K562 (cell line): Measurements from ENCODE around the gene KIF12. TPM values are rescaled to one million over a fixed set of nuclear protein-coding genes. Genes with fewer than 3 reads are reported as not detected.

Source experiments
- ATAC-seq: fragments of 200-7000 bp; cut with Tn5 transposase; 3 replicates; pipeline ENCODE4 v1.9.1; 2020; ENCODE audit warnings: moderate library complexity
- BruUV-seq: library from RNA; stranded (reverse); fragments of 400-500 nt; replicated peaks from 2 replicates; lab custom pipeline; 2021; lab: Mats Ljungman, UMichigan
- CTCF ChIA-PET: fragments of 300-600 bp; formaldehyde crosslinking; extraction: SDS; loops from one replicate; lab custom pipeline; 2021; ENCODE audit warnings: low intra/inter-chr PET ratio; lab: Yijun Ruan, JAX
- POLR2A ChIA-PET: fragments of 300-600, 350-650 bp; sonication (Branson Sonifier 250); formaldehyde crosslinking; extraction: SDS; loops from one replicate; lab custom pipeline; 2021; ENCODE audit warnings: antibody characterized with exemption, inconsistent platforms; lab: Yijun Ruan, JAX
- DNase-seq, 4 experiments: peaks; one replicate each; pipeline versions ENCODE4 v3.0.0 to v3.0.0-alpha.2; 2011 to 2018; ENCODE audit warnings: low spot score in 3 of 4, mixed read lengths in 3 of 4; ENCODE audit errors: extremely low read depth in 1 of 4
- FAIRE-seq: peaks from 2 replicates; lab custom pipeline; 2011; peaks lifted over from hg19 to GRCh38; lab: Jason Lieb, UNC
- H2AFZ ChIP-seq: 2 replicates; pipeline ENCODE4 v1.6.0; 2011; ENCODE audit warnings: low read depth, low read length, control low read depth, inconsistent platforms
- H3K27ac ChIP-seq: fragments of 200-600 bp; 3 replicates; pipeline ENCODE4 v1.8.0; 2011; ENCODE audit warnings: low read depth, mild to moderate bottlenecking, control low read depth, inconsistent platforms, low read length, moderate library complexity, mixed read lengths; ENCODE audit errors: extremely low read depth
- H3K27me3 ChIP-seq, 2 experiments: fragments of 300-600 bp in 1 of 2; 2 replicates in 1 of 2; 3 replicates in 1 of 2; pipeline versions ENCODE4 v1.6.0 to v1.8.0; 2011; ENCODE audit warnings: inconsistent platforms in 2 of 2, low read length in 2 of 2, mild to moderate bottlenecking in 1 of 2, mixed read lengths in 1 of 2, moderate library complexity in 1 of 2; ENCODE audit not compliant: control insufficient read depth in 2 of 2, insufficient read depth in 2 of 2
- H3K36me3 ChIP-seq: fragments of 300-600 bp; 3 replicates; pipeline ENCODE4 v1.8.0; 2011; ENCODE audit warnings: mild to moderate bottlenecking, low read length, inconsistent platforms; ENCODE audit not compliant: control insufficient read depth, insufficient read depth
- H3K4me1 ChIP-seq, 2 experiments: fragments of 200-600 bp in 1 of 2; replicated peaks in 1 of 2; 2 replicates in 1 of 2; 3 replicates in 1 of 2; pipeline versions ENCODE4 v1.5.1 to v1.8.0; 2011; ENCODE audit warnings: inconsistent platforms in 2 of 2, low read length in 2 of 2, mild to moderate bottlenecking in 1 of 2, mixed read lengths in 1 of 2, moderate library complexity in 1 of 2; ENCODE audit not compliant: control insufficient read depth in 2 of 2, insufficient read depth in 2 of 2
- H3K4me2 ChIP-seq: 2 replicates; pipeline ENCODE4 v1.6.1; 2011; ENCODE audit warnings: low read length, control low read depth, inconsistent platforms, mixed read lengths; ENCODE audit not compliant: insufficient read depth
- H3K4me3 ChIP-seq: fragments of 200-600 bp; sonication (generic), shearing (Covaris generic); 2 replicates; pipeline ENCODE4 v1.5.1; 2016; ENCODE audit warnings: control low read depth, inconsistent platforms
- H3K79me2 ChIP-seq: fragments of 200-600 bp; 3 replicates; pipeline ENCODE4 v1.8.0; 2011; ENCODE audit warnings: low read length, inconsistent platforms; ENCODE audit not compliant: control insufficient read depth, insufficient read depth
- H3K9ac ChIP-seq, 2 experiments: 2 replicates each; pipeline versions ENCODE4 v1.6.0 to v1.6.1; 2011; ENCODE audit warnings: low read depth in 2 of 2, low read length in 2 of 2, control low read depth in 1 of 2, inconsistent platforms in 1 of 2, mild to moderate bottlenecking in 1 of 2, mixed read lengths in 1 of 2; ENCODE audit not compliant: insufficient read depth in 1 of 2
- H3K9me1 ChIP-seq: one replicate; pipeline ENCODE4 v1.6.0; 2011; ENCODE audit warnings: inconsistent platforms, mild to moderate bottlenecking, low read length, moderate library complexity; ENCODE audit not compliant: control insufficient read depth, insufficient read depth
- H3K9me3 ChIP-seq: replicated peaks from 2 replicates; pipeline ENCODE4 v1.5.1; 2011; ENCODE audit warnings: low read depth, low read length, inconsistent platforms; ENCODE audit not compliant: control insufficient read depth, insufficient read depth
- H4K20me1 ChIP-seq: replicated peaks from 2 replicates; pipeline ENCODE4 v1.6.1; 2011; ENCODE audit warnings: low read length, inconsistent platforms, mixed read lengths; ENCODE audit not compliant: control insufficient read depth, insufficient read depth
- CBX2 ChIP-seq: fragments of 200-600 bp; sonication (generic); IDR thresholded peaks from one replicate; pipeline ENCODE4 v1.6.1; 2012; ENCODE audit warnings: mild to moderate bottlenecking, low read length, inconsistent platforms; ENCODE audit not compliant: insufficient read depth, poor library complexity, severe bottlenecking
- CREBBP ChIP-seq: IDR thresholded peaks from one replicate; pipeline ENCODE4 v1.6.1; 2012; ENCODE audit warnings: low read depth, mild to moderate bottlenecking, control low read depth, inconsistent platforms, low read length
- ELK1 ChIP-seq: sonication (generic); formaldehyde crosslinking; IDR thresholded peaks from 2 replicates; pipeline ENCODE4 v1.8.1; 2022; ENCODE audit warnings: missing genetic modification reagents
- ETV1 ChIP-seq: fragments of 450-650 bp; conservative IDR thresholded peaks from 2 replicates; pipeline ENCODE4 v1.6.1; 2016; ENCODE audit warnings: missing genetic modification characterization, control low read depth, low read depth, missing compliant biosample characterization
- HDAC3 ChIP-seq: fragments of 450-650 bp; IDR thresholded peaks from 2 replicates; pipeline ENCODE4 v1.6.1; 2018; ENCODE audit warnings: borderline replicate concordance, mild to moderate bottlenecking, moderate library complexity; ENCODE audit not compliant: partially characterized antibody
- HSF4 ChIP-seq: fragments of 250-450 bp; sonication (Bioruptor Pico); IDR thresholded peaks from 2 replicates; pipeline ENCODE4 v2.1.2; 2022; ENCODE audit warnings: mild to moderate bottlenecking, moderate library complexity, borderline replicate concordance
- NELFE ChIP-seq: IDR thresholded peaks from 2 replicates; pipeline ENCODE4 v1.6.1; 2011; ENCODE audit warnings: mild to moderate bottlenecking; ENCODE audit not compliant: insufficient read depth, insufficient read length
- NFATC3 ChIP-seq: fragments of 450-650 bp; IDR thresholded peaks from 2 replicates; pipeline ENCODE4 v1.6.1; 2017; ENCODE audit warnings: mild to moderate bottlenecking
- SMAD4 ChIP-seq: fragments of 250-450 bp; sonication (Bioruptor Pico); conservative IDR thresholded peaks from 2 replicates; pipeline ENCODE4 v1.8.0; 2021; ENCODE audit warnings: inconsistent platforms, mild to moderate bottlenecking, moderate library complexity
- TGIF2 ChIP-seq: sonication (generic); formaldehyde crosslinking; IDR thresholded peaks from 2 replicates; pipeline ENCODE4 v1.8.1; 2022; ENCODE audit warnings: mild to moderate bottlenecking, missing genetic modification reagents, moderate library complexity
- YBX1 ChIP-seq: fragments of 450-650 bp; IDR thresholded peaks from 2 replicates; pipeline ENCODE4 v1.7.1; 2016; ENCODE audit warnings: mild to moderate bottlenecking
- ZFP30 ChIP-seq: fragments of 250-450 bp; sonication (Bioruptor Pico); IDR thresholded peaks from 2 replicates; pipeline ENCODE4 v1.8.0; 2022; ENCODE audit warnings: moderate library complexity, mild to moderate bottlenecking, inconsistent platforms, borderline replicate concordance
- ZKSCAN8 ChIP-seq: fragments of 200-800 bp; sonication (Bioruptor generic); IDR thresholded peaks from 2 replicates; pipeline ENCODE4 v1.6.1; 2016; ENCODE audit warnings: missing genetic modification characterization, missing compliant biosample characterization
- WGBS: fragments of 100-300 bp; shearing (Covaris generic); methylation state at CpG from one replicate; pipeline ENCODE4 v1.1.6; 2016; ENCODE audit warnings: low coverage, mixed read lengths; ENCODE audit not compliant: insufficient coverage; ENCODE audit errors: missing lambda C conversion rate; 5-methylcytosine and 5-hydroxymethylcytosine counted together
- in situ Hi-C: fragments of 300-500 bp; cut with MboI; formaldehyde crosslinking; loops from 4 replicates; pipeline ENCODE4 v1.15.0; 2018; ENCODE audit warnings: inconsistent platforms, mixed read lengths
- intact Hi-C: fragments of 100-400 bp; cut with micrococcal nuclease; formaldehyde crosslinking; loops from 2 replicates; pipeline ENCODE4 v1.14.2; 2022
- polyA plus RNA-seq, 8 experiments: library from polyadenylated mRNA; depleted of rRNA in 4 of 8; stranded (reverse) in 5 of 8; unstranded in 3 of 8; fragments of >200 nt; fragmentation: Nextera tagmentation in 2 of 8; fragmentation: Illumina TruSeq in 1 of 8; extraction: Ambion mirVana in 2 of 8; extraction: Trizol in 1 of 8; gene quantifications; 2 replicates each; pipeline versions ENCODE4 v1.2.1 to v1.2.3, GENCODE V29; 2011 to 2014; ENCODE audit warnings: inconsistent platforms in 1 of 8, missing spikeins in 1 of 8
- total RNA-seq, 7 experiments: library from RNA; depleted of rRNA in 6 of 7; stranded (reverse); fragments of >200 nt in 6 of 7; fragmentation: Illumina TruSeq in 2 of 7; extraction: Trizol in 2 of 7; gene quantifications; 2 replicates each; pipeline versions ENCODE4 v1.2.1 to v1.2.3, GENCODE V29; 2011 to 2021; ENCODE audit warnings: low replicate concordance in 1 of 7
- TF ChIP-seq, protein P1 (sequence below): fragments of 250-450 bp; sonication (Bioruptor Pico); IDR thresholded peaks from 2 replicates; pipeline ENCODE4 v1.5.0; 2021; ENCODE audit warnings: mild to moderate bottlenecking, borderline replicate concordance
- TF ChIP-seq, protein P2 (sequence below): sonication (generic); formaldehyde crosslinking; IDR thresholded peaks from 2 replicates; pipeline ENCODE4 v1.8.0; 2022; ENCODE audit warnings: mild to moderate bottlenecking, missing genetic modification reagents

KIF12 gene
- total and polyA plus RNA-seq, 9 of the 15 experiments (the other 6 are each of a cell fraction or from before 2014, with no cell fraction given): not detected

DNA sequence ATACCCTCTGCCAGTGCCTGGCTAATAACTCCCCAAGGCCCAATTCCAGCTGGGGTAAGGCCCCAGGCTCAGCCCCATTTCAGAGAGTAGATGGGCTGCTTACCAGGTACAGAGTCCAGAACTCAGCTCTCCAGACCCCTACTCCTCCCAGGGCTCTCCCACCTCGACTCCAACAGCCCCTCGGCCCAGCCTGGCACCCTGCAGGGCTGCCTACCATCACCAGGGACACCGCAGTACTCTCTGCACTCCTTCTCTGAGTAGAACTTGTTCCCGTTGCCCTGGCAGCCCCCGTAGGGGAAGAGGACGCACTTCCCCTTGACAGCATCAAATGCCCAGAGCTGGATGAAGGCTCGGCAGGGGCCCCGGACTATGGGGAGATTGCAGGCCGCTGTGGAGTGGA is 38.4 kb downstream of the KIF12 start:
- no peaks in the 10 kb centered on the region for H3K4me1 ChIP-seq
- ATAC-seq (no peak), DNase-seq (no peak), FAIRE-seq (no peak)
- 2% methylated on average over 9 of the region's 9 CpGs for WGBS
- peaks cover 3% of the 10 kb centered on the region; the same call in 1 of the 2 replicates for H4K20me1 ChIP-seq
- no peak overlapping the region for H3K4me2 ChIP-seq
- intact Hi-C loops (no loop called here), in situ Hi-C loops (no loop called here)
- POLR2A ChIA-PET: no interaction called here
- H2AFZ ChIP-seq: no peak overlapping the region
- H3K9me1 ChIP-seq: no peaks in the 10 kb centered on the region
- peaks cover 0 to 20% of the 10 kb centered on the region in 2 experiments; a peak in 3 of 5 replicates for H3K27me3 ChIP-seq
- CTCF ChIA-PET: no interaction called here
- H3K9ac ChIP-seq: no peak overlapping the region
- no peaks in the 10 kb centered on the region for H3K79me2 ChIP-seq
- BruUV-seq: no TSS peak
- H3K27ac ChIP-seq: no peak overlapping the region
- H3K36me3 ChIP-seq: no peaks in the 10 kb centered on the region
- H3K4me3 ChIP-seq: no peak overlapping the region
- H3K9me3 ChIP-seq: no peaks in the 10 kb centered on the region
- TF ChIP-seq NELFE: no peak
- TF ChIP-seq NFATC3: no peak
- TF ChIP-seq ETV1 (tag): no peak
- no peak for TF ChIP-seq HSF4 (CRISPR knock-in tag)
- no peak for TF ChIP-seq HDAC3
- no peak for TF ChIP-seq YBX1
- TF ChIP-seq, protein P1, sequence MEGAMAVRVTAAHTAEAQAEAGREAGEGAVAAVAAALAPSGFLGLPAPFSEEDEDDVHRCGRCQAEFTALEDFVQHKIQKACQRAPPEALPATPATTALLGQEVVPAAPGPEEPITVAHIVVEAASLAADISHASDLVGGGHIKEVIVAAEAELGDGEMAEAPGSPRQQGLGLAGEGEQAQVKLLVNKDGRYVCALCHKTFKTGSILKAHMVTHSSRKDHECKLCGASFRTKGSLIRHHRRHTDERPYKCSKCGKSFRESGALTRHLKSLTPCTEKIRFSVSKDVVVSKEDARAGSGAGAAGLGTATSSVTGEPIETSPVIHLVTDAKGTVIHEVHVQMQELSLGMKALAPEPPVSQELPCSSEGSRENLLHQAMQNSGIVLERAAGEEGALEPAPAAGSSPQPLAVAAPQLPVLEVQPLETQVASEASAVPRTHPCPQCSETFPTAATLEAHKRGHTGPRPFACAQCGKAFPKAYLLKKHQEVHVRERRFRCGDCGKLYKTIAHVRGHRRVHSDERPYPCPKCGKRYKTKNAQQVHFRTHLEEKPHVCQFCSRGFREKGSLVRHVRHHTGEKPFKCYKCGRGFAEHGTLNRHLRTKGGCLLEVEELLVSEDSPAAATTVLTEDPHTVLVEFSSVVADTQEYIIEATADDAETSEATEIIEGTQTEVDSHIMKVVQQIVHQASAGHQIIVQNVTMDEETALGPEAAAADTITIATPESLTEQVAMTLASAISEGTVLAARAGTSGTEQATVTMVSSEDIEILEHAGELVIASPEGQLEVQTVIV (CRISPR knock-in tag): no peak
- TF ChIP-seq ZFP30 (CRISPR knock-in tag): no peak
- TF ChIP-seq TGIF2 (CRISPR knock-in tag): no peak
- TF ChIP-seq, protein P2, sequence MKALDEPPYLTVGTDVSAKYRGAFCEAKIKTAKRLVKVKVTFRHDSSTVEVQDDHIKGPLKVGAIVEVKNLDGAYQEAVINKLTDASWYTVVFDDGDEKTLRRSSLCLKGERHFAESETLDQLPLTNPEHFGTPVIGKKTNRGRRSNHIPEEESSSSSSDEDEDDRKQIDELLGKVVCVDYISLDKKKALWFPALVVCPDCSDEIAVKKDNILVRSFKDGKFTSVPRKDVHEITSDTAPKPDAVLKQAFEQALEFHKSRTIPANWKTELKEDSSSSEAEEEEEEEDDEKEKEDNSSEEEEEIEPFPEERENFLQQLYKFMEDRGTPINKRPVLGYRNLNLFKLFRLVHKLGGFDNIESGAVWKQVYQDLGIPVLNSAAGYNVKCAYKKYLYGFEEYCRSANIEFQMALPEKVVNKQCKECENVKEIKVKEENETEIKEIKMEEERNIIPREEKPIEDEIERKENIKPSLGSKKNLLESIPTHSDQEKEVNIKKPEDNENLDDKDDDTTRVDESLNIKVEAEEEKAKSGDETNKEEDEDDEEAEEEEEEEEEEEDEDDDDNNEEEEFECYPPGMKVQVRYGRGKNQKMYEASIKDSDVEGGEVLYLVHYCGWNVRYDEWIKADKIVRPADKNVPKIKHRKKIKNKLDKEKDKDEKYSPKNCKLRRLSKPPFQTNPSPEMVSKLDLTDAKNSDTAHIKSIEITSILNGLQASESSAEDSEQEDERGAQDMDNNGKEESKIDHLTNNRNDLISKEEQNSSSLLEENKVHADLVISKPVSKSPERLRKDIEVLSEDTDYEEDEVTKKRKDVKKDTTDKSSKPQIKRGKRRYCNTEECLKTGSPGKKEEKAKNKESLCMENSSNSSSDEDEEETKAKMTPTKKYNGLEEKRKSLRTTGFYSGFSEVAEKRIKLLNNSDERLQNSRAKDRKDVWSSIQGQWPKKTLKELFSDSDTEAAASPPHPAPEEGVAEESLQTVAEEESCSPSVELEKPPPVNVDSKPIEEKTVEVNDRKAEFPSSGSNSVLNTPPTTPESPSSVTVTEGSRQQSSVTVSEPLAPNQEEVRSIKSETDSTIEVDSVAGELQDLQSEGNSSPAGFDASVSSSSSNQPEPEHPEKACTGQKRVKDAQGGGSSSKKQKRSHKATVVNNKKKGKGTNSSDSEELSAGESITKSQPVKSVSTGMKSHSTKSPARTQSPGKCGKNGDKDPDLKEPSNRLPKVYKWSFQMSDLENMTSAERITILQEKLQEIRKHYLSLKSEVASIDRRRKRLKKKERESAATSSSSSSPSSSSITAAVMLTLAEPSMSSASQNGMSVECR (CRISPR knock-in tag): no peak
- TF ChIP-seq CREBBP: no peak
- no peak for TF ChIP-seq ZKSCAN8
- no peak for TF ChIP-seq ELK1 (CRISPR knock-in tag)
- TF ChIP-seq SMAD4 (CRISPR knock-in tag): no peak
- no peak for TF ChIP-seq CBX2
